ENCODE measurements around the gene SLC7A10. TPM values are rescaled to one million over a fixed set of nuclear protein-coding genes. Genes with fewer than 3 reads are reported as not detected.

Gene SLC7A10
- total and polyA plus RNA-seq, 4 experiments from 2014 or later = not detected

- peak in 4 of 5 donors; percentile 85 to 86 (median 85) for DNase-seq
- peak overlapping the region; percentile 71 to 76 for H3K4me3 ChIP-seq (ENCODE audit: low read length in 2 of 2)
- Mint-ChIP-seq H3K27me3 (peaks cover 0 to 4% of the 10 kb centered on the region in 2 donors), H3K36me3 (peaks cover 0 to 14% of the 10 kb centered on the region in 2 donors), H3K4me1 (peaks cover 21 to 53% (median 37%) of the 10 kb centered on the region in 4 donors), H3K27ac (peak overlapping the region; percentile 97 to 100 (median 99)), H3K9me3 (peaks cover 0 to 7% (median under 1%) of the 10 kb centered on the region in 8 donors), H3K4me3 (peak overlapping the region; percentile 95 to 99 (median 98))
- H3K27ac ChIP-seq (ENCODE audit: low read depth, low read length) = peak overlapping the region; percentile 88
- intact Hi-C loops (cut with micrococcal nuclease) = loop anchor here (1.0 to 5.0 kb wide), 10 partner anchors 17 to 1077 kb away; partner anchors contain the start of genes ANKRD27, CEBPG, FAAP24 and GARRE1
- POLR2A ChIA-PET (ENCODE audit: partially characterized antibody) = interaction anchor here (0.8 to 5.2 kb wide), 17 partner anchors 8 to 832 kb away, joined by 3 to 160 read pairs (median 6); partner anchors contain the start of genes CEBPG, CEP89, FAAP24 and GPATCH1
- CTCF ChIA-PET (ENCODE audit: partially characterized antibody) = interaction anchor here (0.7 to 4.8 kb wide), 18 partner anchors 8 to 229 kb away, joined by 3 to 43 read pairs (median 6); partner anchors contain the start of gene CEBPG
- peaks cover 37% of the 10 kb centered on the region for H3K4me1 ChIP-seq (ENCODE audit: insufficient read depth, low read length)
- H3K9me3 ChIP-seq (ENCODE audit: control insufficient read depth in 1 of 2, low read length in 2 of 2) = no peaks in the 10 kb centered on the region
- H3K36me3 ChIP-seq (ENCODE audit: insufficient read depth, low read length) = no peaks in the 10 kb centered on the region
- no peaks in the 10 kb centered on the region for H3K27me3 ChIP-seq (ENCODE audit: insufficient read depth, low read length)
Measured at GRCh38 chr19:33177417-33177979, 48.2 kb downstream of the SLC7A10 start.

- Histone ChIP-seq H3K4me3 (ENCODE audit: low read length in 2 of 2) (peak overlapping the region; percentile 71 to 76), H3K27me3 (ENCODE audit: insufficient read depth, low read length) (no peaks in the 10 kb centered on the region), H3K4me1 (ENCODE audit: insufficient read depth, low read length) (peaks cover 41% of the 10 kb centered on the region), H3K9me3 (ENCODE audit: control insufficient read depth in 1 of 2, low read length in 2 of 2) (no peaks in the 10 kb centered on the region), H3K36me3 (ENCODE audit: insufficient read depth, low read length) (no peaks in the 10 kb centered on the region), H3K27ac (ENCODE audit: low read depth, low read length) (peak overlapping the region; percentile 88)
- DNase-seq = peak; percentile 95 to 99 (median 98)
- Mint-ChIP-seq H3K4me1 (peaks cover 23 to 60% (median 42%) of the 10 kb centered on the region in 4 donors), H3K36me3 (peaks cover 0 to 14% of the 10 kb centered on the region in 2 donors), H3K9me3 (peaks cover 0 to 7% (median under 1%) of the 10 kb centered on the region in 8 donors), H3K4me3 (peak overlapping the region; percentile 95 to 99 (median 98)), H3K27ac (peak overlapping the region; percentile 97 to 100 (median 99)), H3K27me3 (peaks cover 0 to 4% of the 10 kb centered on the region in 2 donors)
- CTCF ChIA-PET (ENCODE audit: partially characterized antibody) = interaction anchor here (0.6 to 4.8 kb wide), 18 partner anchors 9 to 570 kb away, joined by 3 to 43 read pairs (median 6); partner anchors contain the start of gene CEBPG
- POLR2A ChIA-PET (ENCODE audit: partially characterized antibody) = interaction anchor here (0.8 to 5.2 kb wide), 21 partner anchors 9 to 832 kb away, joined by 3 to 160 read pairs (median 5); partner anchors contain the start of genes CEBPG, CEP89, FAAP24 and GPATCH1
- intact Hi-C loops (cut with micrococcal nuclease) = loop anchor here (1.0 to 5.0 kb wide), 10 partner anchors 17 to 1078 kb away; partner anchors contain the start of genes ANKRD27, CEBPG, FAAP24 and GARRE1
Measured at GRCh38 chr19:33176670-33177416, 48.8 kb downstream of the SLC7A10 start.

DNA sequence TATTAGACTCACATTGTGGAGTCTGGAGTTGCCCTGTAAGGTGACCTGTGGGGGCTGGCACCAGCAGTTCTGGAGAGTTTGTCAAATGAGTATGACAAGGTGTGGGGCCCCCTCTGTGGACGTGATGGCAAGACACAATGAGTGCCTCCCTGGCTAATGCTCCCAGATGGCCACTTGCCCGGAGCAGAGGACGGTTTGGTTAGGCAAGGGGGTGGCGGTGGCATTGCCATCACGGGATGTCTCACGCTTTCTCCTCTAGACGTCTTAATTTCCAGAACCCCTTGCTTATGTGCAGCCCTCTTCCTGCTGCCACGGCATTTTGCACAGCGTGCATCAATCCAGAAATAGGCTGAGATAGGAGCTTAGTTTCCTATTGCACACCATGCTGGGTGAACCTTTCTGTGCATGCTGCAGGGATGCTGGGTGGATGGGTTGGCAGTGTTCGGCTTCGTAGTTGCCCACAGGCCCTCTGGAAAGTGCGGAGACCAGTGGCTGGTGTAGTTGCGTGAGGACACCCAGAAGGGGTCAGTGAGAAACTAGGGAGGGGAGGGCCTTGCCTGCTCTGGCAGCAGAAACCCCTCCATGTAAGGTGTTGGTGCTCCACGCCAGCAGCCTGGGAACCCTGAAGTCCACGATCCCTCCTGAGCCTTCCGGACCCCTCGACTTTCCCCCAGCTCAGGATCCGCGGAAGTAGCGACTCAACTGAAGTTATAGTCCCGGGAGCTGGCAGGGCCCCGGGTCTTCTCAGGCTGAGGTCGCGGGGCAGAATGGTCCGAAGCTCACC, 49.6 kb downstream of the SLC7A10 start:
- DNase-seq = peak in 2 of 5 donors; percentile 16 to 42
- H3K27ac ChIP-seq (ENCODE audit: low read depth, low read length) = peak overlapping the region; percentile 88
- no peaks in the 10 kb centered on the region for H3K27me3 ChIP-seq (ENCODE audit: insufficient read depth, low read length)
- H3K4me1 ChIP-seq (ENCODE audit: insufficient read depth, low read length) = peaks cover 42% of the 10 kb centered on the region
- peaks cover 0 to 7% (median under 1%) of the 10 kb centered on the region in 8 donors for H3K9me3 Mint-ChIP-seq
- H3K36me3 ChIP-seq (ENCODE audit: insufficient read depth, low read length) = no peaks in the 10 kb centered on the region
- peaks cover 0 to 4% of the 10 kb centered on the region in 2 donors for H3K27me3 Mint-ChIP-seq
- peak overlapping the region; percentile 71 to 76 for H3K4me3 ChIP-seq (ENCODE audit: low read length in 2 of 2)
- H3K4me1 Mint-ChIP-seq = peaks cover 23 to 60% (median 43%) of the 10 kb centered on the region in 4 donors
- ChIA-PET CTCF (ENCODE audit: partially characterized antibody) (interaction anchor here (0.6 to 4.8 kb wide), 17 partner anchors 8 to 569 kb away, joined by 3 to 43 read pairs (median 6); partner anchors contain the start of gene CEBPG), POLR2A (ENCODE audit: partially characterized antibody) (interaction anchor here (0.8 to 5.2 kb wide), 18 partner anchors 9 to 831 kb away, joined by 3 to 160 read pairs (median 6); partner anchors contain the start of genes CEBPG, CEP89, FAAP24 and GPATCH1)
- no peaks in the 10 kb centered on the region for H3K9me3 ChIP-seq (ENCODE audit: control insufficient read depth in 1 of 2, low read length in 2 of 2)
- H3K4me3 Mint-ChIP-seq = peak overlapping the region; percentile 95 to 99 (median 98)
- H3K27ac Mint-ChIP-seq = peak overlapping the region; percentile 97 to 100 (median 99)
- H3K36me3 Mint-ChIP-seq = peaks cover 0 to 14% of the 10 kb centered on the region in 2 donors
- intact Hi-C loops (cut with micrococcal nuclease) = loop anchor here (2.0 to 5.0 kb wide), 5 partner anchors 59 to 1079 kb away; partner anchors contain the start of genes ANKRD27, GARRE1, NUDT19 and RGS9BP

DNA sequence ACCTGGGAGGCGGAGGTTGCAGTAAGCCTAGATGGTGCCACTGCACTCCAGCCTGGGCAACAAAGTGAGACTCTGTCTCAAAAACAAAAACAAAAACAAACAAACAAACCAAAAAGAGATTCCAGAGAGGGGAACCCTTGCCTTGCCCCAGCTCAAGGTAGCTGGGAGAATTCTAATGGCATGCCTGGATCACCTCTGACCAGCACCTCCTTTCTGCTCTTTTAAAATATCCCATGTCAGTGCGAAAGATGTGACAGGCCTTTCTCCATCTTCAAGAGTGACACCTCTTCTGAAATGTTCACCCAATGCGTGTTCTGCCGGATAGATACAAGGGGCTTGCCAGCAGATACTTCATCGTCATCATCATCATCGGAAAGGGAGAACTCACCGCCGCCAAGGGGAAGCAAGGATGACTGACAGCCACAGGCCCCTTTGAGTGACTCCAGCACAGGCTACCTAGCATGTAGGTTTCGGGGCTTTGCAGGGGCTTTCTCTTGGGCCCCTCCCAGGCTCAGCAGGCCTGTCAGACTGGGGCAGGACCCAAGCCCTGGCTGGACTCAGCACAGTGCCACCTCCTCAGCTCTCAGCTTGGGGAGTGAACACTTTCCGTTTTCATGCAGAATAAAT, 50.4 kb downstream of the SLC7A10 start:
- Histone ChIP-seq H3K36me3 (ENCODE audit: insufficient read depth, low read length) (no peaks in the 10 kb centered on the region), H3K27ac (ENCODE audit: low read depth, low read length) (peak overlapping the region; percentile 88), H3K4me1 (ENCODE audit: insufficient read depth, low read length) (peaks cover 42% of the 10 kb centered on the region), H3K27me3 (ENCODE audit: insufficient read depth, low read length) (no peaks in the 10 kb centered on the region), H3K9me3 (ENCODE audit: control insufficient read depth in 1 of 2, low read length in 2 of 2) (no peaks in the 10 kb centered on the region), H3K4me3 (ENCODE audit: low read length in 2 of 2) (peak overlapping the region in 1 of 2 donors; percentile 76)
- Mint-ChIP-seq H3K27me3 (peaks cover 0 to 4% of the 10 kb centered on the region in 2 donors), H3K27ac (peak overlapping the region in 6 of 7 donors; percentile 34 to 100 (median 75)), H3K9me3 (peaks cover 0 to 7% (median under 1%) of the 10 kb centered on the region in 8 donors), H3K4me3 (peak overlapping the region; percentile 95 to 99 (median 98)), H3K36me3 (peaks cover 0 to 14% of the 10 kb centered on the region in 2 donors), H3K4me1 (peaks cover 23 to 59% (median 43%) of the 10 kb centered on the region in 4 donors)
- DNase-seq = no peak
- ChIA-PET POLR2A (ENCODE audit: partially characterized antibody) (interaction anchor here (1.2 to 5.2 kb wide), 6 partner anchors 8 to 346 kb away, joined by 3 to 160 read pairs (median 12); partner anchors contain the start of gene PEPD), CTCF (ENCODE audit: partially characterized antibody) (interaction anchor here (0.6 to 4.8 kb wide), 8 partner anchors 9 to 60 kb away, joined by 3 to 43 read pairs (median 9); no protein-coding TSS in a partner anchor)
- intact Hi-C loops (cut with micrococcal nuclease) = loop anchor here (5.0 kb wide), 1 partner anchor 483 kb away; the partner anchor contains the start of gene NUDT19

- H3K4me1 Mint-ChIP-seq = peaks cover 22 to 55% (median 40%) of the 10 kb centered on the region in 4 donors
- ChIA-PET CTCF (ENCODE audit: partially characterized antibody) (interaction anchor here (0.8 kb wide), 1 partner anchor 10 kb away, joined by 3 read pairs; no protein-coding TSS in a partner anchor), POLR2A (ENCODE audit: partially characterized antibody) (interaction anchor here (5.2 kb wide), 1 partner anchor 15 kb away, joined by 160 read pairs; no protein-coding TSS in a partner anchor)
- Histone ChIP-seq H3K4me1 (ENCODE audit: insufficient read depth, low read length) (peaks cover 42% of the 10 kb centered on the region), H3K27me3 (ENCODE audit: insufficient read depth, low read length) (no peaks in the 10 kb centered on the region), H3K27ac (ENCODE audit: low read depth, low read length) (no peak overlapping the region), H3K4me3 (ENCODE audit: low read length in 2 of 2) (no peak overlapping the region), H3K36me3 (ENCODE audit: insufficient read depth, low read length) (no peaks in the 10 kb centered on the region), H3K9me3 (ENCODE audit: control insufficient read depth in 1 of 2, low read length in 2 of 2) (no peaks in the 10 kb centered on the region)
- peak overlapping the region in 2 of 8 donors; percentile 34 to 35 for H3K4me3 Mint-ChIP-seq
- DNase-seq = no peak
- peaks cover 0 to 4% of the 10 kb centered on the region in 2 donors for H3K27me3 Mint-ChIP-seq
- H3K36me3 Mint-ChIP-seq = peaks cover 0 to 14% of the 10 kb centered on the region in 2 donors
- H3K27ac Mint-ChIP-seq = peak overlapping the region in 1 of 7 donors; percentile 13
- H3K9me3 Mint-ChIP-seq = peaks cover 0 to 7% (median under 1%) of the 10 kb centered on the region in 8 donors
- intact Hi-C loops (cut with micrococcal nuclease) = no loop called here
Measured at GRCh38 chr19:33174186-33174585, 51.5 kb downstream of the SLC7A10 start.

Data from CD4-positive, alpha-beta memory T cell (primary cell).